IMR-90 (cell line): ENCODE results near the gene FRMD5.

ENCODE experiments used
- CHD1 ChIP-seq: IDR thresholded peaks from 2 replicates; pipeline ENCODE4 v1.6.1; 2012; ENCODE audit warnings: low read depth, low read length, improper control_type of control experiment
- CTCF ChIP-seq: conservative IDR thresholded peaks from 2 replicates; pipeline ENCODE4 v1.5.1; 2012; ENCODE audit warnings: mild to moderate bottlenecking, low read depth, low read length, improper control_type of control experiment
- MAFK ChIP-seq: IDR thresholded peaks from 2 replicates; pipeline ENCODE4 v1.6.1; 2012; ENCODE audit warnings: low read depth, low read length, improper control_type of control experiment
- MXI1 ChIP-seq: IDR thresholded peaks from 2 replicates; pipeline ENCODE4 v1.6.1; 2012; ENCODE audit warnings: low read depth, mild to moderate bottlenecking, low read length, moderate library complexity, borderline replicate concordance
- NFE2L2 ChIP-seq: fragments of 150-350 bp; IDR thresholded peaks from 2 replicates; pipeline ENCODE4 v1.6.1; 2016; ENCODE audit warnings: low read depth, mild to moderate bottlenecking, low read length
- POLR2A ChIP-seq: IDR thresholded peaks from 2 replicates; pipeline ENCODE4 v1.6.1; 2012; ENCODE audit warnings: mild to moderate bottlenecking, low read depth, low read length
- RCOR1 ChIP-seq: IDR thresholded peaks from 2 replicates; pipeline ENCODE4 v1.6.1; 2012; ENCODE audit warnings: mild to moderate bottlenecking, low read length, improper control_type of control experiment; ENCODE audit not compliant: insufficient replicate concordance
- RFX5 ChIP-seq: IDR thresholded peaks from 2 replicates; pipeline ENCODE4 v1.8.0; 2012; ENCODE audit warnings: low read depth, mild to moderate bottlenecking, low read length, moderate library complexity
- TF ChIP-seq, protein P1 (sequence below): fragments of 150-350 bp; IDR thresholded peaks from 2 replicates; pipeline ENCODE4 v1.6.1; 2016; ENCODE audit warnings: low read depth, mild to moderate bottlenecking, low read length, moderate library complexity, borderline replicate concordance

DNA sequence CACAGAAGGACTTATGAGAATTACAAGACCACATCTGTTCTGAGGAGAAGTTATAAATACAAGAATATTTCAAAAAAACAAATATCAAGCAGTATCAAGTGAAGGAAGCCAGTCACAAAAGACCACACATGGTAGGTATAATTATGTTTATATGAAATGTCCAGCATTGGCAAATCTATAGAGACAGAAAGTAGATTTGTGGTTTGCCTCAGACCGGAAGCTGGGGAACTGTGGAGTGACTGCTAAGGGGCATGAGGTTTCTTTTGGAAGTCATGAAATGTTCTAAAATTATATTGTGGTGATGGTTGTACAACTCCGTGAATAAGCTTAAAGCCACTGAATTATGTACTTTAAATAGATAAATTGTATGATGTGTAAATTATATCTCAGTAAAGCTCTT, 136.9 kb downstream of the FRMD5 start:
- no peak for TF ChIP-seq CTCF
- no peak for TF ChIP-seq POLR2A
- TF ChIP-seq CHD1: no peak
- TF ChIP-seq RCOR1: no peak
- TF ChIP-seq, protein P1, sequence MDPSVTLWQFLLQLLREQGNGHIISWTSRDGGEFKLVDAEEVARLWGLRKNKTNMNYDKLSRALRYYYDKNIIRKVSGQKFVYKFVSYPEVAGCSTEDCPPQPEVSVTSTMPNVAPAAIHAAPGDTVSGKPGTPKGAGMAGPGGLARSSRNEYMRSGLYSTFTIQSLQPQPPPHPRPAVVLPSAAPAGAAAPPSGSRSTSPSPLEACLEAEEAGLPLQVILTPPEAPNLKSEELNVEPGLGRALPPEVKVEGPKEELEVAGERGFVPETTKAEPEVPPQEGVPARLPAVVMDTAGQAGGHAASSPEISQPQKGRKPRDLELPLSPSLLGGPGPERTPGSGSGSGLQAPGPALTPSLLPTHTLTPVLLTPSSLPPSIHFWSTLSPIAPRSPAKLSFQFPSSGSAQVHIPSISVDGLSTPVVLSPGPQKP: no peak
- no peak for TF ChIP-seq MAFK
- no peak for TF ChIP-seq MXI1
- no peak for TF ChIP-seq RFX5
- TF ChIP-seq NFE2L2: no peak
